ENCODE results near the gene GSN.

The GSN gene

DNA sequence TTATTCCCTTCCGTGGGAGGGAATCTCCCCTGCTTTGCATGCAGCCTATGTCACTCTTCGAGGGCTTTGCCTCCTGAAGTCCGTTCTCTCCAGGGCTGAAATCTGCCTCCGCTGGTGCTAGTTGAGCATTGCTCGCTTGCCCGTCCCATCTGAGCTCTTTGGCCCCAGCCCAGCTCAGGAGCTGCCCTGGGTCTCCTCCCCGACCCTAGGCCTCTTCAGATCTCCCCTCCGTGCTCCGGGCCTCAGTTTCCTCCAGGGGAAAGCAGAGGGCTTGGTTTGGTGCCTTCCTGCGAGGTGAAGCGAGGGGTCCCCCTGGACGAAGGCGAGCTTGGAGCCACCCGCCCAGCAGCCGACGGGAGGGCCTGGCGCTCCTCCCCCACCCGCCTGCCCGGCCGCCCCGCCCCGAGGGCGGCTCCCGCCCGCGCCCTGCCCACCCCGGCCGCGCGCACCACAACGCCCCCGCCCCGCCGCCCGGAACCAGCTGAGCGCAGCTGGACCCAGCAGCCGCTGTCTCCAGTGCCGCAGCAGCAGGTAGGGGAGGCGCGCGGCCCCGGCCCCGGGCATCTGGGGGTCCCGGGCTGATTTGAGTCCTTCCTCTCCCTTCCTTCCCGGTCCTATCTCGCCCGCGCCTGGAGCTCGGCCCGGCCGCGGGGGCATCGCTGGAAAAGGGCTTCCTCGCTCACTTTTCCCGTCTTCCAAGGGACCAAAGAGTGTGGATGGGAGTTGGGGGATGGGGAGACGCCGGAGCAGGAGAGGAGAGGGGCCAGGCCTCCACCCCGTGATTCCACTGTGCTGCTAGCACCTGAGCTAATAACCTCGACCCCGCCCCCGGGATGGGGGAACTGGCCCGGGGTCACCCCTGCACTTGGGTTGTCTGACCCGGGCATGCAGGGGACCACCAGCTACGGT is at the start of gene GSN:
Gene GSN (plus strand): TSS at position 474 of the 909 bp plus-strand sequence. CDS start 33,810 bp downstream, outside the sequence.
- DNase-seq, result peak; percentile 65

DNA sequence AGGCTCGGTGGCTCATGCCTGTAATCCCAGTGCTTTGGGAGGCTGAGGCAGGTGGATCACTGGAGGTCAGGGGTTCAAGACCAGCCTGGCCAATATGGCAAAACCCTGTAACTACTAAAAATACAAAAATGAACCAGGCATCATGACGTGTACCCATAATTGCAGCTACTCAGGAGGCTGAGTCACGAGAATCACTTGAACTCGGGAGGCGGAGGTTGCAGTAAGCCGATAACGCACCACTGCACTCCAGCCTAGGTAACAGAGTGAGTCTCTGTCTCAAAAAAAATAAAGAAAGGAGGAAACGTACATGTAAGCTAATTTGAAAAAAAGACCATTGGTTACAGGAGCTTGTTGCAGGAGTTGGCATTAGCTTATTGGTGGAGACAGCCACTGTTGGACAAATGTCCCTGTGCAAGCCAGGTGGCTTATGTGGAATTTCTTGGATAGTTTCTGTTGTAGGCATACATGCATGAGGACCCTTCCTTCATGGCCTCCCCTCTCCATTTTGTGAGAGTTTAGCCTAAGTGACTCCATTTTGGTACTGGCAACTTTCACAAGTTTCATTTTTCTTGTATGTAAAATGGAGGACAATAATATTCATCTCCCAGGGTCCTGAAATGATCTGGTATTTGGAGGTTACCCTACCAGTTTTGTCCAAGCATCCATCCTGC is 49.5 kb upstream of the GSN start:
- DNase-seq, result no peak

DNA sequence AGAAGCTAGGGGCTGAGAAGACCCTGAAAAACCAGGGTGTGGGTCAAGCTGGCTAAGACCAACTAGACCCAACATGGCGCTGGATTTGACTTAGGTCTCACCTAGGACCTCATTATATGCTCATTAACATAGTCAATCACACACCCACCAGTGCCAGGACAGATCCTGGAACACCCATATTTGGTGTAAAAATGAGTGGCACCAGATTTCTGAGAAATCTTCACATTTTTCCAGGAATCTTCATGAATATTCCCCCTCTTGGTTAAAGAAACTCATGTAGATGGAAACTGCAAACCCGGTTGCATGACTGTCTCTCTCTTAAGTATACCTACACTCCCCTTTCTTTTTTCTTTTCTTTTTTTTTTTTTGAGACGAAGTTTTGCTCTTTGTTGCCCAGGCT is 48.4 kb upstream of the GSN start:
- DNase-seq, result no peak

DNA sequence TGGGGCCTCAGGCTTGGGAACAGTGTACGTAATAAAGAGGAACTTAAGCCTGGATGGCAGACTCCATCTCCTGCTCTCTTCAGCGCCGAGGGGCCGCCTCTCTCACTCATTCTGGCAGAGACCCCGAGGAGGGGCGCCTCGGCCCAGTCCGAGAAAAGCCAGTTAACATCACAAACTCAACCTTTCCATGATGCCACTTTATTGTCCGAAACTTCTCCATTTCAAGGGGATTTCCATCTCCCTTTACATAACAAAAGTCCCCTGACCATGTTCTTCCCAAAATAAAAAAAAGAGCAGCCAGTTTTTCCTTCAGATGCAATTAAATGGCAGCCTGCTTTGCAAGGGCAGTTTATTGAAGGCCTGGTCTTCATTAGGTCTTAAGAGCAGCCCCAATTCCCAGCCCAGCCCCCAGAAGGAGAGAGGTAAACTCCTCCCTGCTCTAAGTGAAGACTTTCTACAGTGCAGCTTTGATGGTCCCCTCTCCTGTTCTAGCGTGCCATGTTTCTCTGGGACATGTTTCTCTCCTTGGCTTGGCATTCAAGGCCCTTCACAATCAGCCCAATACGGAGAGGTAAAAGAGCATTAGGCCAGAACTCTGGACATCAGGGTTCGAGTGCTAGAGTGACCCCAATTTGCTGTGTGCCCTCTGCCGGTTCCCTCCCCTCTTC is 46.8 kb upstream of the GSN start:
- DNase-seq, result no peak

DNA sequence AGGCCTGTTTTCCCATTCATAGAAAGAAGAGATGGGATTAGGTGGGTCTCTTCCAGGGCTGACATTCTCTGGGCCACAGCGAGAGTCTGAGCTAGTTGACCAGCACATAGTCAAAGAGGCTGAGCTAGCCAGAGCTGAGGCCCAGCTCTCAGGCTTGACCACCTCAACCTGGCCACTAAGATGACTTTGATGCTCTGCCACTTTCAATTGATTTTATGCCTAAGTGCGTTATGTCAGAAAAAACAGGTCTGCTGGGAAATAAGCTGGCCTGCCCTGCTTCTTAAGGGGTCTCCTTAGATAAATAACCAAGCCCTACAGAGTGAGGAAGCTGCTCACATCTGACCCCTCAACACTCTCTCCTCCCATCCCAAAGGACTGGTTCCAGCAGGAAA is 46.3 kb upstream of the GSN start:
- DNase-seq, result no peak

DNA sequence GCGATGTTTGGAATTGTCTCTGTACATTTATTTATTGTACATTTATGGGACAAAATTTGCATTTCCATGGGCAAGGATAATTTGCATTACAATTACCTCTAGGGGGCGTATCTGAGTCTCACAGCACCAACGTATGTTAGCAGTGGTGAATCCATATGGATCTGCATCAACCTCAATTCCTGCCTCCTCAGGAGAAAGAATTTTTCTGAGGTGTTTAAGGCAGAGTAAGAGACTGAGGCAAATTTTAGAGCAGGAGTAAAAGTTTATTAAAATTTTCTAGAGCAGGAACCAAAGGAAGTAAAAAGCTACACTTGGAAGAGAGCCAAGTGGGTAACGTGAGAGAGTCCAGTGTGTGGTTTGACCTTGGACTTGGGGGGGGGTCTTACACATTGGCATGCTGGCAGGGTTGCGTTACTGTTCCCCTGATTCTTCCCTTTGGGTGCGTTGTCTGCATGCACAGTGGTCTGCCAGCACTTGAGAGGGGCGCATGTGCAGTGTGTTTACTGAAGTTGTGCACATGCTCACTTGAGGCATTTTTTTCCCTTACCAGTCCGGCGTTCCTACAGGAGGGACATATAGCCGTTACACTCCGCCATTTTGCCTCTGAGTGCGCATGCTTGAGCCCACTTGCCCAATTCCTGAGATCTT is 45.3 kb upstream of the GSN start:
- DNase-seq, result no peak

DNA sequence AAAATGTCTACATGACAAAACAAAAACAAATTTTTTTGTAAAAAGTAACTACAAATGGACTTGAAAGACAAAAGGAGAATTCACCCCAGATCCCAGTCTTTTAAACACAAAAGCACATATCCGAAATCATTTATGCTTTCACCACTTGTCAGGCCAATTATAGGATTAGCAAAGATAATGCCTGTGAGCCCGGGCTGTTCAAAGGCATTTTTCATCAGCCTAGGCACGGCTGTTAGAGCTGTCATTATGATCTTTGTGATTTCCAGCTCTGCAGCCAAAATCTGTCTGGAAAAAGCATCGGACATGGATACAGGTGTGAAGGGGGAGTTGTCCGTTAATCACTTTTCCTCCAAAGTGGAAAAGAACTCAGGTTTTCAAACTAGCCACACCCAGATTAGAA is 42.7 kb upstream of the GSN start:
- no peak for DNase-seq

DNA sequence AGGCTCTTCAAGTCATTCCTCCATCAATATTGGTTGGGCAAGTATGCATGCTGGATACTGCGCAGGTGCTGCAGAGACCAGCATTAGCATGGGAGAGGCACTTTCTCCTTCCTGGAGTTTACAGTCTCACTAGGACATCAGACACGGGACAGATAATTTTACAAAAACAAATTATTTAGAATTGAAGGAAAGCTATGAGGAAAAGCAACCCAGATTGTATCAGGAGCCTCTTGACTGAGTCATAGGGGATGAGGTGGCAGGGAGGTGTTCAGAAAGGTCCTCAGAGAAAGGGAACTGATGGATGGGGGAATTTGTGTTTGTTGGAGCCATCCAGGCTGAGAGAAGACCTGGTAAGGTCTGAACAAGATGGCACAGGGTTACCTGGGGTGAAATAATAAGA is 41.8 kb upstream of the GSN start:
- DNase-seq, result no peak

DNA sequence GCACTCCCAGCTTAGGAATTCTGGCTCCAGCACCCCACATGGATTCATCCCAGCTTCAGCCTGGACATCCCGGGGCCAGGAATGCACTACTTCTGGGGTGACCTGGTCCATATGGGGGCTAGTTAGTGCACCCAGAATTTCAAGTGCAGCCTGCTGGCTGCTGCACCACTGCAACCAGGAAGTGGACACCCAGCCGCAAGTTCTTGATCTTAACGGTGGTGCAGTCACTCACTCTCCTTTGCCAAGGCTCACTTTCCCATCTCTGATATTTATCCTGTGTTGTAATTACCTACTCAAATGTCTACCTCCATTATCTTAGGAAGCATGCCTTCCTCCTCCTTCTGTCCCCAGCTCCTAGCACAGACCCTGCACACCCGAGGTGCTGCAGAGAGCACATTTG is 40.1 kb upstream of the GSN start:
- no peak for DNase-seq

DNA sequence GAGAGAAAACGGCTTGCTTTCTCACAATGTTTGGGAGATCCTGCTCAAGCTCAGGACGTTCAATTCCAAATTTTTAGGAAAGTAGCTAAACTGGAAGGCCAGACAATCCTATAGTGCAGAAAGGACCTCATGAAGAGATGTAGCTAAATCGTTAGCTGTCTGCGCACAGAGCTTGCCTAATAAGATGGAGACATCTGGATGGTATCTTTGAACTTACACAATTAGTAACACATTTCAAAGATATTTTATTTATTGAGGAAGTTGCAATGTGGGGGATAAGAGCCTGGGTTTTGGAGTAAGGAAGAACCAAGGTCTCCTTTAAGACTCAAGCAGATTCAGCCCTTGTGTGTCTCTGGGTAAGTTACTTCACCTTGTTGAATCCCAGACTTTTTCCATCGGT is 37.7 kb upstream of the GSN start:
- DNase-seq, result no peak

DNA sequence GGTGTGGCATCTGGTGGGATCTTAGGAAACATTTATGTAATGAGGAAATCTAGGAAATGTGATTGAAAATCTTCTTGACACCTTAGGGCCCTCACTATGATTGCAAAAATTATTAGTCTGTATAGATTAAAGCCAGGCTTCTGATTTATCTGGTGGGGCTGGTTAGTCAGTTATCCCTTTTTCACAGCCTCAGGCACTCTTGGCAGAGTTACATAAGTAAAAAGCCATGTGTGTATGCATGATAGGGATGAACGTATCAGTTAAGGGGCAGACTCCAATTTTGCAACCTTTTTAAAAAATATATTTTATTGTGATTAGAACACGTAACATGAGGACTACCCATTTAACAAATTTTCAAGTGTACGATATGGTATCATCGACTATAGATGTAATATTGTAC is 35.7 kb upstream of the GSN start:
- DNase-seq, result no peak

DNA sequence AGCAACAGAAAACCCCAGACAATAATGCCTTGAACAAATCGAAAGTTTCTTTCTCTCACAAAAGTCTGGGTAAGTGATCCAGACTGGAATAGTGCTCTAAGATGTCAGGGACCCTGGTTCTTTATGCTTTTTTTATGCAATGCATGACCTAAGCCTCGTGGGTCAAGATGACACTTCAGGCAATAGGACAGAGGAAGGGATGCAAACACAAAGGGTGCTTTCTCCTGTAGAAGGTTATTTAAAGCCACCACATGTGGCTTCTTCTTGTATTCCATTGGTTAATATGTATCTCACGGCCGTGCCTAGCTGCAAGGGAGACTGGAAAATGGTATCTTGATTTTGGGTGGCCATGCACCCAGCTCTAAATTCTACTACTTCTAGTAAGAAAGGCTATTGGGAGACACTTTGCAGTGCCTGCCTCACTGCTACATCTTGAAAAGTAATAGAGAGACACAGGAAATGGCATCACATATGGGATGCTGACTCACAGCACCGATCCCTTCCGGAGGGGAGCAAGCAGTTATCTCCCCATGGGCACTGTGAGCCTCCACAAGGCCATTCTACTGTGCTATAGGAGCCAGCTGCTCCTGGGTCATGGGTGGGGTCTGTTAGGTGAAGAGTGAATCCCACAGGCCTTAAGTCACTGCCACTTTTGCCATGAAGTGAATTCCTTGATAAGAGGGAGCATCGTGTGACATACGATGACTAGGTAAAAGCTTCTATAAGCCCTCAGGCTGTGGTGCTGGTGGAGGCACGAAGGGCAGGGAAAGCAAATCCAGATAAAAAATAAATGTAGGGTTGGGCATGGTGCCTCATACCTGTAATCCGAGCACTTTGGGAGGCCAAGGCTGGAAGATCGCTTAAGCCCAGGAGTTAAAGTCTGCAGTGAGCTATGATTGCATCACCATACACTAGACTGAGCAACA is 33.8 kb upstream of the GSN start:
- no peak for DNase-seq

DNA sequence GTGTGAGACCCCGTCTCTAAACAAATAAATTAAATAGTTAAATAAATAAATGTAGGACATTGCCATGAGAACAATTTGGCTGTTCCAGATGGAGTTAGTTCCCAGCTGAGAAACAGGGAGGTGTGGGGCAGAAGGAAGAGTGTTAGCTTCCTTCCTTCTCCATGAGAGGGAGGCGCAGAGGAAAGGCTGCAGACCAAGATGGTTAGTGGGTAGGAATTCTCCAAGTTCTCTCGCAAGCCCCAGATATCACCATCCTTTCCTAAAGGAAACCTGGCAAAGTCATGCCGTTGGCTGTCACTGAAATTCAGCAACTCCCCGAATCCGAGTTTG is 33.2 kb upstream of the GSN start:
- DNase-seq, result no peak

DNA sequence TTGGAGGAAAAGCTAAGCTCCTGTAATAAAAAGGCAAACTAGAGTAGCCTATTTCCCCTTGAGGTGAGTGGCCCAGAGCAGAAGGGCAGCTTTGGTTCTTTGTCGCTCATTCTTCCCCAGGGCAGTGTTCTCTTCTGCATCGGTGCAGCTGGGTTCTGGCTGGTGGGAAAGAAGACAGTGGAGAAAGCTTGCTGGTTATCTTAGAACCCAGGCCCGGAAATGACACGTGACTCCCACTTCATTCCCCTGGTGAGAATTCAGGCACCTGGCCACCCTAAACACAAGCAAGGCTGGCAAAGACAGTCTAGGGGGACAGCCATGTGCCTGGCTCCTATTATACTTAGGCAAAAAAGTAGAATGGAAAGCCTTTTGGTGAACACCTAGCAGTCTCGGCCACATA is 32.5 kb upstream of the GSN start:
- no peak for DNase-seq

DNA sequence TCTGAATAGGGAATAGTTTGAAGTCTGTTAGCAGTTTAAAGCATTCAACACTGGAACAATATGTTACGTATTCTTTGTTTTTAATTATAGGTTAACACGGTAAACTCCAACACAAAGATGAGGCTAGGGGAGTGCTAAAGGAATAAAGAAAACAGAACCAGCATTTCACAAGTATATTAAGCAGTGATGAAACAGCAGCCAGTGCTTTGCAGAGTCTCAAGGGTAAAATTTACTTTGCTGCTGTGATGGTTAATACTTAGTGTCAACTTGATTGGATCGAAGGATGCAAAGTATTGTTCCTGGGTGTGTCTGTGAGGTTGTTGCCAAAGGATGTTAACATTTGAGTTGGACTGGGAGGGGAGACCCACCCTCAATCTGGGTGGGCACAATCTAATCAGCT is 30.0 kb upstream of the GSN start:
- no peak for DNase-seq

DNA sequence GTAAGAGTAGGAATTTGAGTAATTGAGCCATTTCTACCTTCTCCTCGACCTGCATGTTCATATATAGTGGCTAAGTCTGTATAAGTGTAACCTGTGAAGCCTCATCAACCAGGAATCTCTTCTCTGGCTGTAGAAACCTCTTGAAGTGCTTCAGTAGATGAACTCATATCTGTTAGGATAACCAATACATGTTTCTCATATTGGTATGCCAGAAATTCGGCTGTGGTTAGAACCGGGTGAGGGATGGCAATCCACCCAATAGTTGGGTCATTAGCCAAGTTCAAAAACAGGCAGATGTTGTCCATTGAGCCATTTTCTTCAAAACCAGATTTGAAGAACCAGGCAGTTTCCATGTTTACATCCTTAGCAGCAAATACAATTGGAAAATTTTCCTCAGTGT is 28.9 kb upstream of the GSN start:
- DNase-seq, result no peak

DNA sequence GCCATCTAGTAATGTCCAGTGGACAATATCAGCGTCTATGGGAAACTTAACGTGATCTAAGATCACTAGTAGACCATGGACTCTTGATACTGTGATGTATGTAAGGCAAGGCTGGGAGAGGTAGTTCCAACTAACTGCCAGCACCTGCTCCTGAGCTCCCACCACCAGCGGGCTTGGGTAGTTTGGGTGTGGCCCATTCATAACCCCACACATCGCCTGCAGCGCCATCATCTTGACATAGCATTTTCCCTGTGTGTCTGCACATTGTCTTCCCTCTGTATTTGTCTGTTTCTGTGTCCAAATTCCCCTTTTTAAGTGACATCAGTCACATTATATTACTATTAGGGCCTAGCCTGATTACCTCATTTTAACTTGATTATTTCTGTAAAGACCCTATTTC is 28.1 kb upstream of the GSN start:
- DNase-seq, result no peak

DNA sequence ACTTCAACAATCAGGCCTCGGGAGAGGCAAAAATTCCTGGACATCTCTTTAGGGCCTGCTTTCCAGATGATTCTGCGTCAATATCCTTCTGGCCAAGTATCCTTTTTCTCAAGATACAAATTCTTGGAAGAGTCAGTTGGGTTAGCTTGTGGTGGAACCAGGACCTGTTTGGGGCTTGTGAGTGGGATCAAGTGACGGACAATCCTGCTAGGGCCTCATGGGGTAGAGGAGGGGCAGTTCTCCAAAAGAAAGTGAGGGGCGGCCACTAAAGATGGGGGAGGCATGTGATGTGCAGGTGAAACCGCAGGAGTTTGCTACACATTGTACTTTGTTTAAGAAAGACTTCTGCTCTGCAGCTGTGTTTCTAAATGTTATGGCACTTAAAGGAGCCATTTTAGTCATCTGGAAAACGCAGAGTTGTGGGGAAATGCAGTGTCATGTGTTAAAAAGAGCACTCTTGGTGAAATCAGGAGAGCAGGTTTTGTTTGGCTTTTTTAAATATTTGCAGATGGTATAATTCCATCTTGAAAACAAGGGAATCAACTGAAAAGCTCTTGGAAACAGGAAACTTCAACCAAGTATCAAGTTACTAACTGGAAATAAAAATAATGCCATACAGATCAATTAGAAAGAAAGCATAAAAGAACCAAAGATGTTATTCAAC is 27.4 kb upstream of the GSN start:
- DNase-seq, result no peak

DNA sequence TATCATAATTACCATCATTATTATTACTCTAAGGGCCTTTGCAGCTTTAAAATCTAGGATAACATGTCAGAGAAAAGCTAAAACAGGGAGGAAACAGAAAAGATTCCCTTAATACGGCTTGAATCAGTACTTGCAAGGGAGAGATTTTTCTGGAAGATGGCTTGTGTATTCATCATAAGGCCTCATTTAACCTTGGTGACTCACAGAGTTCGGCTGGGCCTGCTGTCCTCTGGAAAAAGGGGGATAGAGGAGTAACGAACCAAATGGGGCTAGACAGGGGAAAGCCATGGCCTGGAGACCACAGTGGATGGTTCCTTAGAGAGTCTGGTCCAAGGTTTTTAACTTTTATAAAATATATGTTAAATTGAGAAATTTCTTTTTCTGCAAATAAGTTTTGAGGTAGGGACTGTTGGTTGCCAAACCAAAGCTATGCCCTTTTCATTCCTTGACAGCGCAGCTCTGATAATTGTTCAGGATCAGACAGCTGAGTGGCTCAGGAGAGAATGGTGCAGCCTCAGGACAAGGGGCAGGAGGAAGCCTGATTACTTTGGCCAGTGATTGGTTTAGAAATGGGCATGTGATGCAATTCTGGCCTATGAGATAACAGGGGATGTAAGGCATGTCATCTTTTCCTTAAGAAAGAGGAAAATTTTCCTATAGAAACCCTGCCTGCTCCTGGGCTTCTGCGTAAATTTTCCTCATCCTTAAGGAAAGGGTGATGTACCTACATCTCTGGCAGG is 25.6 kb upstream of the GSN start:
- DNase-seq, result no peak

DNA sequence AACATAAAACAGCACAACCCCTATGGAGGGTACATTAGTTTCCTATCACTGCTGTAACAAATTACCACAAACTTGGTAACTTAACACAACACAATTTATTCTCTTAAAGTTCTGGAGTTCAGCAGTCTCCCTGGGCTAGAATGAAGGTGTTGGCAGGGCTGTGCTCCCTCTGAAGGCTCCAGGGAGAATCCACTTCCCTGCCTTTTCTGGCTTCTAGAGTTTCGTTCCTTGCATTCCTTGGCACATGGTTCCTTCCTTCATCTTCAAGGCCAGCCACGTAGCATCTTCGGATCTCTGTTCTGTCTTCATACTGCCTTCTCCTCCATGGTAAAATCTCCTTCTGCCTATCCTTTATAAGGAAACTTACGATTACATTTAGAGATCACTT is 25.0 kb upstream of the GSN start:
- no peak for DNase-seq

Measured in CD4-positive, alpha-beta T cell treated with Interleukin-17A for 4 hours (primary cell).